GM12875 (cell line): Measurements from ENCODE around the gene GNB1.

Experiments
- H3K4me3 ChIP-seq: one replicate; pipeline ENCODE4 v1.5.1; 2011; ENCODE audit warnings: low read depth, low read length, control low read depth
- TF ChIP-seq, protein P1 (sequence below): IDR thresholded peaks from 2 replicates; pipeline ENCODE4 v1.5.1; 2011; ENCODE audit warnings: low read depth, mild to moderate bottlenecking, control low read depth, inconsistent platforms, low read length, moderate library complexity, borderline replicate concordance; ENCODE audit not compliant: insufficient read depth

GNB1 gene

DNA sequence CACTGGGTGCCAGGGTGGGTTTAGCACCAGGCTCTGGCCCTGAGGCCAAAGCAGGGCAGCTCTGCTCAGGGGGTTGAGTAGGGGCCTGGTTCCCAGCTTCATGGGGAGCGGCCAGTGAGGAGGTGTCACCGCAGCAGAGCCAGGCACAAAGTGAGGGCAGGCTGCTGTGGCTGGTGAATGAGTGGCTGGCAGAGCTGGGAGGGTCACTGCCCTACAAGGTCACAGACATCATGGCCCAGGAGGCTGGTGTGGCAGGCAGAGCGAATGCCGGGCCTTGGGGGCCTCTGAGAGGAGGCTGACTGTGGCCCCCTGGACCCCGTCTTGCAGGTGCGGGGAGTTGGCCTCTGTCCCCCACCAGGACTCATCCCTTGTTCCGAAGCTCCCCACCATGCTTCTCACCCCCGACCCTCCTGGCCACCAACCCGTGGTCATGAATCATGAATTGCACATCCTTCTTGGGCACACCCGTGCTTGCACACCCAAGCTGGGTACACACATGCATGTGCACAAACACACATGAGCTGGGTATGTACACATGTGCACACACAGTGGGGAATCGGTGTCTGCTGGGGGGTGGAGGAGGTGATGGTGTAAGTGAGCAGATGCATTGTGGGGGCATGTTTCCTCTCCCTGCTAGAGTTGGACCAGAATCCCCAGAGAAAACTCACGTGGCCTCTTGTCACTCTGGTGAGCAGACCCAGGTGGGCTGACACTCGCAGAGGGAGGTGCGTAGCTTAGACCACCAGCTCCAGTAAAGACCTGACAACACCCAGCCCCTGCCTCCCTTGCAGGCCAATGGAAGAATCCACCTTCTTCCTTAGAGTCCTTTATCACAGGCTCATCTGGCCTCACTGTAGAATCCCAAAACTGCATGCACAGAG, 4.8 kb upstream of the GNB1 start:
- TF ChIP-seq, protein P1, sequence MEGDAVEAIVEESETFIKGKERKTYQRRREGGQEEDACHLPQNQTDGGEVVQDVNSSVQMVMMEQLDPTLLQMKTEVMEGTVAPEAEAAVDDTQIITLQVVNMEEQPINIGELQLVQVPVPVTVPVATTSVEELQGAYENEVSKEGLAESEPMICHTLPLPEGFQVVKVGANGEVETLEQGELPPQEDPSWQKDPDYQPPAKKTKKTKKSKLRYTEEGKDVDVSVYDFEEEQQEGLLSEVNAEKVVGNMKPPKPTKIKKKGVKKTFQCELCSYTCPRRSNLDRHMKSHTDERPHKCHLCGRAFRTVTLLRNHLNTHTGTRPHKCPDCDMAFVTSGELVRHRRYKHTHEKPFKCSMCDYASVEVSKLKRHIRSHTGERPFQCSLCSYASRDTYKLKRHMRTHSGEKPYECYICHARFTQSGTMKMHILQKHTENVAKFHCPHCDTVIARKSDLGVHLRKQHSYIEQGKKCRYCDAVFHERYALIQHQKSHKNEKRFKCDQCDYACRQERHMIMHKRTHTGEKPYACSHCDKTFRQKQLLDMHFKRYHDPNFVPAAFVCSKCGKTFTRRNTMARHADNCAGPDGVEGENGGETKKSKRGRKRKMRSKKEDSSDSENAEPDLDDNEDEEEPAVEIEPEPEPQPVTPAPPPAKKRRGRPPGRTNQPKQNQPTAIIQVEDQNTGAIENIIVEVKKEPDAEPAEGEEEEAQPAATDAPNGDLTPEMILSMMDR, result no peak
- no peak overlapping the region for H3K4me3 ChIP-seq

DNA sequence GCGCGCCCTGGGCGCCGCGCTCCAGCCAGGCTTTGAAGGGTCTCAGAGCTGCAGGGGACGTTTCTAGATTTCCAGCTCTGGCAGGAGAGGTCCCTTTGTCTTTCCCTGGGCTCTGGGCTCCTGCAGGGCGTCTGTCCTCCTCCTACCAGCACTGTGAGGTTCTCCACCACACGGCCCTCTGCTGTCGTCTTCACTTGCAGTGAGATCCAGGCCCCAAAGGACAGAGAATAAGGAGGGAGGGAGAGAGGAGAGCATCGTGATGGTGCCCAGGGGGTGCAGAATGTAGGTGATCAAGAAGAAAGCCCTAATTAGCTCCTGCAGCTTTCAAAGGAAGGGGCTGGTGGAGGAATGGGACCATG, 4.2 kb upstream of the GNB1 start:
- no peak overlapping the region for H3K4me3 ChIP-seq

DNA sequence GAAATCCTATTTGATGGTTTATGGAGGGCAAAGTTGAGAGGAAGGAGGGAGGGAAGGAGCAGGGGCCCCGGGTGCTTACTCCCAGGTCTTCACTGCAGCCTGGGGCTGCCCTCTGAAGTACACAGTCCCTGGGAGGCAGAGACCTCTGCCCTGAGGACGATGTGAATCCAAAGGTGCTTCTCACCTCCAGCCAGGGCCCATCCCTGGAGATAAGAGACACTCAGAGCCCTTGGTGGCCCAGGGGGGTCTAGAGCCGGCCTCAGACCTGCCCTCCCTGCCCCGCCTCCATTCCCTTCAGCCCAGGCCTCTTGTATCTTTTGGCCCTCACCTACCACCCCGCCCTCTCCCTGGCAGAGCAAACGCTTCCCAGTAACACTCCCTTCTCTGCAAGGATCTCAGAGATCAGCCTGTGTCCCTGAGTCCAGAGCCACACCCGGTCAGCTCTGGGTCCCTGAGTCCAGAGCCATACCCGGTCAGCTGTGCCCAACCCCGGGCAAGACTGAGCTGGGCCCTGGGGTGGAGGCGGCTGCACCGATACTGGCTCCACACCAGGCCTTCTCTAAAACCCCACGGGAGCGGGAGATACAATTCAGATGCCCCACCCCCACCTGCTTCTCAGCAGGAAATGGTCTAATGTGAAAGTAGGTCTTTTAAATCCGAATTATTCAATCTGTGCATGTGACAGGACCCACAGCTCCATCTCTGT, 3.6 kb upstream of the GNB1 start:
- TF ChIP-seq, protein P1, result no peak
- H3K4me3 ChIP-seq, result no peak overlapping the region

More for the DNA sequence above, 4.2 kb upstream of the GNB1 start:
- TF ChIP-seq, protein P1, result no peak

DNA sequence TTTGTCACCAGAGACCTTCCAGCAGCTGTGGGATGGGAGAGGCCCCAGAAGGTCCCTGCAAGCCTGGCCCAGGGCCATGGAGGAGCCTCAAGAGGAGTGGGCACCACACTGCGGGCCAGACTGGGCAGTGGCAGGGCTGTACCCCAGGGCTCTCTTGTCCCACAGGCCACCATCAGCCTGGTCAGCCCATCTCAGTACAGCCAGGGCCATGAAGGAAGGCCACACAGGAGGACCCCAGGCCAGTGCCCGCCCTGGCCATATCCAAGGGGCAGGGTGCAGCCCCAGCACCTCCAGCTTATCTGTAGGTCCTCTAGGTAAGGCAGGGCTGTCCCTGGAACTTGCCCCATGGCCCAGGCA, 3.1 kb upstream of the GNB1 start:
- TF ChIP-seq, protein P1, result no peak
- H3K4me3 ChIP-seq, result no peak overlapping the region

DNA sequence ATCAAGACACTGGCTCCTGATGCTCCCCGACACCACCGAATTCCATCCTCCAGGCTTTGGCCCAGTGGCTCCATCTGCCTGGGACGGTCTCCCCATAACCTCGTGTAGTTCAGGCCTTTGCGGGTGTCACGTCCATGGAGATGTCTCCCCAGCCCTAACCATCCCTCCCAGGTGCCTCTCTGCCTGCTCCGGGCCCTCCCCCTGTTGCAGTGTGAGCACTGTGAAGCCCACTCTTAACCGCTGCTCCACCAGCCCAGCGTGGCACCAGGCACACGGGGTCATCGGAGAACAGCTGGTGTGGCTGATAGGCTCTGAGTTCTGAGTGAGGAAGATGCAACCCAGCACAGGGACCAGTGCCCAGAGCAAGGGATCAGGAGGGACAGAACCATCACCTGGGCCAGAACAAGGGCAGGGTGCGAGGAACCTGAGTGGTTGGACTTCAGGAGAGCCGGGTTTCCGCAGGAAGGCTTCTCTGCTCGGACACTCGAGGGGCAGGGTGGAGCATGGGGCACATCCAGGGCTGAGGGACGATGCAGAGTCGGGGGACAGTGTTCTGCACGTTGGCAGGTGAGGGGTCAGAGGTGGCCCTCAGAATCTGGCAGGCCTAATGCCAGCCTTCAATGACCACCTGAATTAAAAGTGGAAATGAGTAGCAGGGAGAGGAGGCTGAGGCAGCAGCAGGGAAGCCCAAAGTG, 2.6 kb upstream of the GNB1 start:
- no peak overlapping the region for H3K4me3 ChIP-seq
- TF ChIP-seq, protein P1, result no peak

DNA sequence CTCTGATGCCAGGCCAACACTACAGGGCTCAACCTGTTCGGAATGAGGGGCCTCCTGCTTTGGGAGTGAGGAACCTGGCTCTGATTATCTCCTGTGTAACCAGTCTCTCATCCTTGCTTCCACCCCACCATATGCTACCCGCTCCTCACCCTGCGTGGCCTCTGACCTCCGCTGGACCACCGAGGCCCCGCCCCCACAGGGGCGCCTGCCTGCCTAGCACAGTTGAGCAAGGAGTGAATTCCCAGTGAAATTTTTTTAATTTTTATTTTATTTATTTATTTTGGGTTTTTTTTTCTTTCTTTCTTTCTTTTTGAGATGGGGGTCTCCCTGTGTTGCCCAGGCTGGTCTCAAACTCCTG, 1.9 kb upstream of the GNB1 start:
- TF ChIP-seq, protein P1, result no peak
- H3K4me3 ChIP-seq, result no peak overlapping the region
